AG09319 (cell line): ENCODE results near the gene PYCARD.
A peak's percentile ranks its signal among the peaks of the same experiment; 100 is the strongest.
"Not testable (repeated sequence)": the region's sequence is repeated elsewhere in the genome, so short reads cannot be mapped to it uniquely, and the experiment has no call there.

Source experiments
- DNase-seq: peaks from one replicate; pipeline ENCODE4 v3.0.0-alpha.2; 2010; ENCODE audit warnings: low read depth; ENCODE audit errors: extremely low read depth
- CTCF ChIP-seq: IDR thresholded peaks from 2 replicates; pipeline ENCODE4 v1.5.1; 2011; ENCODE audit warnings: low read depth, mild to moderate bottlenecking, inconsistent platforms, low read length, moderate library complexity

The PYCARD gene

DNA sequence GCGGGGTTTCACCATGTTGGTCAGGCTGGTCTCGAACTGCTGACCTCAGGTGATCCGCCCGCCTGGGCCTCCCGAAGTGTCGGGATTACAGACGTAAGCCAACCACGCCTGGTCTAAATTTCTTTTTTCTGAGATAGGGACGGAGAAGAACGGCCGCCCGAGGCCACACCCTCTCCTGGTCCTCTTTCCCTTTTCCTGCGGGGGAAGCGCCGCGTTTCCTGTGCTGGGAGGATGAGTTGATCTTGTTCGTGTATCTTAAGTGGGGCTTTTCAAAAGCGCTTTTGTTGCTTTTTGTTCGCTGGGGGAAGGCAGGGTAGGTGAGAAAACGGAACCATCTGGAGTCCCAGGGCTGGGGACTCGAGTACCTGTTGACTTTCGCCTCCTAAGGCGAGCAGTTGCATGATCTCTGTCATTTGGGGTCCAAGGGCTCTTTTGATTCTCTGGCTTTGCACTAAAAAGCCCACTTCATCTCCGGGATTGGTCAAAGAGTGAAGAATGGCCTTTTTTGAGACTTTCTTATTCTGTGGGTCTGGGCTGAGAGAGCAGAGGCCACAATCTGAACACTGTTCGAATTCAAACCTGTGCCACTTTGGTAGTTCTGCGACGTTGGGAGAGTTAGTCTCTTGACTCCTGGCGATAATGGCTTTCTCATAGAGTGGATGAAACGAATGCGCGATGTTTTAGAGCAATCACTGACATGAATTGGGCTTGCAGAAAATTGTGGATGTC is 21.3 kb downstream of the PYCARD start:
- no peak for DNase-seq
- no peak for TF ChIP-seq CTCF

GRCh38 chr16:31179747-31180459 is 22.7 kb downstream of the PYCARD start, which contains the start of gene FUS:
FUS (plus strand) TSS chr16:31180139; CDS start chr16:31180215, 76 bp downstream.
- no peak for TF ChIP-seq CTCF

DNA sequence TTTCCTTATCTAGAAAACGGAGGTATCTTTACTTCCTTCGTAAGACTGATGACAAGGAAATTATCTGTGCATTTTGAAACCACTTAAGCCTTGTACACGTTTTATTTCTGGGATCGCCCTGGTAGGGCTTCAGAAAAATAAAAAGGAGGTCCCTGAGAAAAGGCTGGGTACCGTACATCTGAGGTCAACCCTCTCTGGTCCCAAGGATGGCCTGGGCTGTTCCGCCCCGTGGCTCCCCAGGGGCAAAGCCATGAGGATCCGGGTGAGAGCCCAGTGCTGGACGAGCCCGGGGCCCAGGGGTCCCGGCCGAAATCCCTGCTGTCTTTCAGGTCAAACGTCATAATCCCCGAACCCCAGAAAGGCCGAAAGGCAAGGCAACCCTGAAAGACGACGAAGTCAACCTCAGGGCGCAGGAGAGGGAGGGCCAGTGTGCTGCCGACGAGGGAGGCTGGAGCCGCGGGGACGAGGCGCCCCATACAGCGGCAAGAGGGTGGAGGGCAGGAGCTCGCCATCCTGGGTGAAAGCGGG is 23.3 kb downstream of the PYCARD start:
- DNase-seq, result no peak

More at GRCh38 chr16:31179747-31180459, 22.7 kb downstream of the PYCARD start, which contains the start of gene FUS:
- DNase-seq, result peak; percentile 81

DNA sequence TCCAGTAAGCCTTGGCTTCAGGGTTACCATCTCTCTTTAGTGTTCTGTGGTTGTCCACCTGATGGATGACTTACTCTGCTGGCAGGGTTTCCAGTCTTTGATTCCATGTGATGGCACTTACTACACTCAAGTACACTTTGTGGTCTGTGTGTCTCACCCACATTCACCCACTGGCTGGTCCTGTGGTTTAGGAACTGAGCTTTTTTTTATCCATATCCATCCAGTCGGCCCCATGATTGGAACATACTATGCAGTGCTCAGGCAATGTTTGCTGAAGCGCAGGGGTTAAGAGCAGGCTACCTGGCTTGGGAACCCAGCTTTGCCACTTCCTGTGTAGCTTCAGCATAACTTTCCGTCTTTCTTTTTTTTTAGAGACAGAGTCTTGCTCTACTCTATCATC is 25.4 kb downstream of the PYCARD start:
- DNase-seq, result no peak
- TF ChIP-seq CTCF, result no peak

More for the DNA sequence above, 23.3 kb downstream of the PYCARD start:
- no peak for TF ChIP-seq CTCF

- not testable (repeated sequence) for DNase-seq
Measured at GRCh38 chr16:31170048-31170447, 32.5 kb downstream of the PYCARD start.

- DNase-seq, result no peak
- no peak for TF ChIP-seq CTCF
Measured at GRCh38 chr16:31168848-31169247, 33.7 kb downstream of the PYCARD start.

DNA sequence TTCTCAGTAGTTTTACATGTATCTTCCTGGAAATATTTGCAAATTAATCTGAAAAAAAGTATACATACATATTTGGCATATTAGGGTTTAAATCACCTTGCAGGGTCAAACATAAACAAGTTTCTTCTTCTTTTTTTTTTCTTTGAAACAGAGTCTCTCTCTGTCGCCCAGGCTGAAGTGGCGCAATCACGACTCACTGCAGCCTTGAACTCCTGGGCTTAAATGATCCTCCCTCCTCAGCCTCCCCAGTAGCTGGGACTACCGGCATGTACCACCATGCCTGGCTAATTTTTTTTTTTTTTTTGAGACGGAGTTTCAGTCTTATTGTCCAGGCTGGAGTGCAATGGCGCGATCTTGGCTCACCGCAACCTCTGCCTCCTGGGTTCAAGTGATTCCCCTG is 35.2 kb downstream of the PYCARD start:
- DNase-seq, result no peak
- no peak for TF ChIP-seq CTCF
